HG03432 (cell line): ENCODE data around the gene EP400.

Experiments
- ATAC-seq: cut with Tn5 transposase; IDR thresholded peaks from one replicate; pipeline ENCODE4 v1.9.1; 2021; ENCODE audit warnings: mild to moderate bottlenecking, moderate library complexity; ENCODE audit not compliant: unreplicated experiment

EP400 gene

DNA sequence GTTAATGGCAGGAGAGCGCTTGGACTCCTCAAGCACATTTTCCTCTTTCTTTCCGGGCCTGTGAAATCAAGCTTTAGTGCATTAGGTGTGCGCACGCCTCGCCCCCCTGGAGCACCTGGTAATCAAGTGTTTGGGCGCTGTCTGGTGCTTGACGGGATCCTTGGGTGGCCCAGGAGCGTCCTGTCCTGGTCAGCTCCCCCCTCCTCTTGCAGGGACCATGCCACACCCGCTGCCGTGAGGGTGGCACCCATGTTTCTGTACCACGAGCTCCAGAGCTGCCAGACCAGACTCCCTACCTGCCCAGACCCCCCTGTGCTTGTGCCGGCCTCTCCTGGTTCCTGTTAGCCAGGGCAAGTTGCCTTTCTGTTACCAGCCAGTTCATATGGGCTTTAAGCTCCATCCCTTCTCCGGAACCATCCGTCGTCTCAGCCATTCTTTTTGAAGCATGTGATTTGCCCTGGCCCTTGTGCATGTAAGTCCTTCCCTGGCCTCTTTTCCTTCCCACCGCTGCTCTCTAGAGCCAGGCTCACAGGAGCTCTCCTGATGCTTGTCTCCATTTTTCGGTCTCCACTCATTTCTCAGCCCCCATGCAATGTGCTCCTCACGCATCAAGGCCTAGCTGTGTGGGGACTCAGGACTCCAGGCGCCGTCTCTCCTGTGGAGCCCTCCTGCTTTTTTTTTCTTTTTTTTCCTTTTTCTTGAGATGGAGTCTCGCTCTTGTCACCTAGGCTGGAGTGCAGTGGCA, 66.1 kb downstream of the EP400 start:
- ATAC-seq, result no peak

GRCh38 chr12:132018193-132018916, 68.6 kb downstream of the EP400 start:
- ATAC-seq, result no peak

DNA sequence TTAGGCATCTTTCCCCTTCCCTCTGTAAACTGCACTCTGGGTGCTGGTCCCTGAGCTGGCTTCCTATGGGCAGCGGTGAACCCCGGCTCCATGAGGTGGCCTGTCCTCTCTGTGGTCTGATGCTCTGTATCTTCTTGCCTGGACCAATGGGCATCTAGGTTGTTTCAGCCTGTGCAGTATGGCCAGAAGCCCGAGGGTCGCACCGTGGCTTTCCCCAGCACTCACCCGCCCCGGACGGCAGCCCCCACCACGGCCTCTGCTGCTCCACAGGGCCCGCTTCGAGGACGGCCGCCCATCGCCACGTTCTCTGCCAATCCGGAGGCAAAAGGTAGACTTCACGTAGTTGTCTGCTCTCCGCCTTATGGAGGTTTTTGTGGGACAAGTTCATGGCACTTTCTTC, 70.1 kb downstream of the EP400 start:
- no peak for ATAC-seq

GRCh38 chr12:132020292-132020691, 70.5 kb downstream of the EP400 start:
- ATAC-seq, result no peak

DNA sequence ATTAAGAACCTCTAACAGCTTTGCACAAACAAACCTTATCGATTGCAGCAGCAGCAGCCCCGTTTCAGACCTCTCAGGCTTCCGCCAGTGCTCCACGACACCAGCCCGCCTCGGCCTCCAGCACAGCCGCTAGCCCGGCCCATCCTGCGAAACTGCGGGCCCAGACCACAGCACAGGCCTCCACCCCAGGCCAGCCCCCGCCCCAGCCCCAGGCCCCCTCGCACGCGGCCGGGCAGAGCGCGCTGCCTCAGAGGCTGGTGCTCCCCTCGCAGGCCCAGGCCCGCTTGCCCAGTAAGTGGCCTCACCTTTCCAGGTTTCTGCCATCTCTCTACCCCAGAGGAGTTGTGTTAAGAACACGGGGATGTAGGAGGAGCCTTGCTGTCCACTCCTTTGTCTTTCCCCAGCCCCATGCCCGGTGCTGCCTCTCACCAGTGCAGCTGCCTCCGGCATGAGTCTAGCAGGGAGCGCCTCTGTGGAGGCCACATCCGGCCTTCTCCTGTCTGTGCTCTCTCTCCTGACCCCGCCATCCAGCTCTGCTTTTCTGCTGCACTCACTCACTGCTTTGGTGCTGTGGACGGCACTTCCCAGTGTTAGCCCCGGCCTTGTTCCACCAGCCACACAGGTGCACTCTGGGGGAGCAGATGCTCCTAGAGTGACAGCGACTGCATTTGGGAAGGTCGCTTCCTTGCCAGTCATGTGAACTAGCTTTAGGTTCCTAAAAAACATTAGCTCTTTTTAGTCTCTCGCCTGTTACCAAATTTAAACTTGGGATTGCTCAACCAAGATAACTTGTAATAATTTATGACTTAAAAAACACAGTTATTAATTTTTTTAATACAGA, 71.5 kb downstream of the EP400 start:
- ATAC-seq, result no peak

- ATAC-seq, result no peak
Measured at GRCh38 chr12:132021965-132022364, 72.2 kb downstream of the EP400 start.

- no peak for ATAC-seq
Measured at GRCh38 chr12:132023658-132024057, 73.9 kb downstream of the EP400 start.

DNA sequence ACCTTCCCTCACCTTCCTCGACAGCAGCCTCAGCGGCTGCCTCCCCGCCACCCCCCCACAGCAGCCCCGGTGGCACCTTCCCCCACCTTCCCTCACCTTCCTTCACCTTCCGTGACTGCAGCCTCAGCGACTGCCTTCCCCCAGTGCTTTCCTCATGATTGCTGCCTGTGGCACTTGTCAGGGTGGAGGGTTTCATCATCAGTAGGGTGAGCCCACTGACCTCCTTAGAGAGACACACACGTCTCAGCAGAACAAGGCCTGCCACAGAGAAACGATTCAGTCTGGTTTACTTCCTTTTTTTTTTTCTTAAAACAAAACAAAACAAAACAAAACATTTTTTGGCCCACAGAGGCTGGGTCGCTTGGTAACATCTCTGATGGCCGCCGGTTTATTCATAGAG, 75.0 kb downstream of the EP400 start:
- no peak for ATAC-seq

GRCh38 chr12:132025526-132025925, 75.8 kb downstream of the EP400 start:
- ATAC-seq, result no peak

GRCh38 chr12:132026061-132026795, 76.5 kb downstream of the EP400 start:
- ATAC-seq, result no peak

GRCh38 chr12:132026796-132027500, 77.2 kb downstream of the EP400 start:
- ATAC-seq, result no peak

GRCh38 chr12:132027636-132028035, 77.9 kb downstream of the EP400 start:
- ATAC-seq, result no peak

DNA sequence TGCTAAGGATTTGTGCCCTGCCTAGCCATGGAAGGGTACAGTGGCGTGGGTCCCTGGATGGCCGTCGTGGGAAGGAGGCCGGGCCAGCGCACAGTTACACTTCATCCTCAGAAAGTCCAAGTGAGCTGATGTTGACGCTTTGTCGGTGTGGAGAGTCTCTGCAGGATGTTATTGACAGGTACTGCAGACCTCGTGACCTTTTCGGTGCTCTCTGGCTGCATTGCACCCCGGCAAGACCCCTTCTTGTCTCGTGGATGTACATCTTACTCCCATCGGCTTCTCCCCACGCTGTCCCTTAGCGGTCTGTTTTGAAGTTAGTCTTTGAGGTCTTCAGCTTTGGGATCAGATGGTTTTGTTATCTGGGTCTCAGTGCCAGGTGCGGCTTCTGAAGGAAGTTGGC, 78.4 kb downstream of the EP400 start:
- ATAC-seq, result no peak

GRCh38 chr12:132029503-132030300, 80.0 kb downstream of the EP400 start:
- ATAC-seq, result no peak

GRCh38 chr12:132030367-132031038, 80.8 kb downstream of the EP400 start:
- ATAC-seq, result no peak

- ATAC-seq, result no peak
Measured at GRCh38 chr12:132033627-132034026, 83.9 kb downstream of the EP400 start.

GRCh38 chr12:132036063-132036683, 86.4 kb downstream of the EP400 start:
- no peak for ATAC-seq

DNA sequence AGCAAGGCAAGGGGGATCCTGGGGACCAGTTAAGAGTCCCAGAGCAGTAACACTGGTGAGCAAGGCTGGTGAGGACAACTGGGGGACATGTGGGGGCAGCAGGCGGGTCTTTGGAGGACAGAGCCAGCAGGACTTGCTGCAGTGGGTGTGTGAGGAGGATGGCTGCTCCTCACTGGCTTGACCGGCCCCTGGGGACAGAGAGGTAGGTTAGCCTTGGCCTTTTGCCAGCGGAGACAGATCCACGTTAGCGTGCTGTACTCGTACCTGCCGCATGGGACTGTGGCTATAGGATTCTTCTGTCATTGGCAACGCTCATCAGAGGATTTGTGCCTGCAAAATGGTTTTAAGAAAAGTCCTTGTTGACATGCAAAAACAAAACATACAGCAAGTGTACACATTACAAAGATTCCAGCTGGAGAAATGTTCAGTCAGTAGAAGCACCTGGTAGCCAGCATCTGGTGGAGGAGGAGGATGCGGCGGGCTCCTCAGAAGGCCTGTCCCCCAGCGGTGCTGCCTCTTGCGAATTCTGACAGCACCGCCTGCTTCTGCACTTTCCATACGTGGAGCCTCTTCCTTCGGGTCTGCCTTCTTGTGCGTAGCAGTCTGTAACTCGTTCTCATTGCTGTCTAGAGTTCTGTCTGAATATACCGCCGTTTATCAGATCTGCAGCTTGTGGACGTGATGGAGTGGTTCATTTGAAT, 91.3 kb downstream of the EP400 start:
- ATAC-seq, result no peak
